Endothelial cell of umbilical vein (primary cell): ENCODE measurements around the gene MIGA1. TPM values are rescaled to one million over a fixed set of nuclear protein-coding genes. Genes with fewer than 3 reads are reported as not detected.

Source experiments
- BruUV-seq: library from RNA; stranded (reverse); fragments of 400-500 nt; replicated peaks from 2 replicates; lab custom pipeline; 2021; lab: Mats Ljungman, UMichigan
- CTCF ChIA-PET: fragments of 300-600, 350-600 bp; sonication (Branson Sonifier 250); formaldehyde crosslinking; loops from one replicate; lab custom pipeline; 2021; ENCODE audit warnings: antibody characterized with exemption, inconsistent platforms; lab: Charles Lee
- POLR2A ChIA-PET: fragments of 300-600, 350-600 bp; sonication (Branson Sonifier 250); formaldehyde crosslinking; loops from one replicate; lab custom pipeline; 2021; ENCODE audit warnings: antibody characterized with exemption, inconsistent platforms; lab: Charles Lee
- DNase-seq: peaks from one replicate; pipeline ENCODE4 v3.0.0-alpha.2; 2011; ENCODE audit warnings: low read depth, low spot score
- FAIRE-seq: peaks from 2 replicates; lab custom pipeline; 2011; peaks lifted over from hg19 to GRCh38; lab: Jason Lieb, UNC
- H2AFZ ChIP-seq: 2 replicates; pipeline ENCODE4 v1.6.0; 2012; ENCODE audit warnings: low read depth, low read length, control low read depth, inconsistent platforms
- H3K27ac ChIP-seq: 2 replicates; pipeline ENCODE4 v1.5.1; 2011; ENCODE audit warnings: low read depth, mild to moderate bottlenecking, control low read depth, low read length, moderate library complexity; ENCODE audit not compliant: insufficient read depth
- H3K27me3 ChIP-seq, 2 experiments: 2 replicates each; pipeline versions ENCODE4 v1.6.0 to v1.6.1; 2011; ENCODE audit warnings: low read length in 2 of 2, mixed read lengths in 1 of 2; ENCODE audit not compliant: control insufficient read depth in 2 of 2, insufficient read depth in 2 of 2
- H3K36me3 ChIP-seq, 2 experiments: 2 replicates in 1 of 2; 3 replicates in 1 of 2; pipeline ENCODE4 v1.5.1; 2011; ENCODE audit warnings: low read length in 2 of 2, mild to moderate bottlenecking in 1 of 2, moderate library complexity in 1 of 2; ENCODE audit not compliant: control insufficient read depth in 2 of 2, insufficient read depth in 2 of 2; ENCODE audit errors: extremely low read depth in 1 of 2
- H3K4me1 ChIP-seq: 3 replicates; pipeline ENCODE4 v1.5.1; 2011; ENCODE audit warnings: mild to moderate bottlenecking, low read length; ENCODE audit not compliant: control insufficient read depth, insufficient read depth; ENCODE audit errors: extremely low read depth
- H3K4me2 ChIP-seq: 2 replicates; pipeline ENCODE4 v1.6.1; 2011; ENCODE audit warnings: low read length, control low read depth, mixed read lengths; ENCODE audit not compliant: insufficient read depth
- H3K4me3 ChIP-seq, 3 experiments: fragments of 200-600 bp in 1 of 3; sonication (generic), shearing (Covaris generic) in 1 of 3; replicated peaks in 1 of 3; 2 replicates each; pipeline ENCODE4 v1.5.1; 2011 to 2016; ENCODE audit warnings: control low read depth in 3 of 3, low read length in 3 of 3, mild to moderate bottlenecking in 2 of 3, inconsistent platforms in 1 of 3, low read depth in 1 of 3, moderate library complexity in 1 of 3; ENCODE audit not compliant: insufficient read depth in 1 of 3
- H3K79me2 ChIP-seq: 2 replicates; pipeline ENCODE4 v1.6.0; 2012; ENCODE audit warnings: low read length, inconsistent platforms; ENCODE audit not compliant: control insufficient read depth, insufficient read depth
- H3K9ac ChIP-seq: replicated peaks from 2 replicates; pipeline ENCODE3; 2011; ENCODE audit warnings: low read length, control low read depth; ENCODE audit not compliant: insufficient read depth; ENCODE audit errors: extremely low read depth
- H3K9me1 ChIP-seq: replicated peaks from 3 replicates; pipeline ENCODE4 v1.6.0; 2011; ENCODE audit warnings: mild to moderate bottlenecking, low read length; ENCODE audit not compliant: control insufficient read depth, insufficient read depth; ENCODE audit errors: extremely low read depth
- H3K9me3 ChIP-seq: replicated peaks from 2 replicates; pipeline ENCODE4 v1.5.1; 2012; ENCODE audit warnings: low read length, inconsistent platforms; ENCODE audit not compliant: control insufficient read depth, insufficient read depth
- H4K20me1 ChIP-seq: replicated peaks from 2 replicates; pipeline ENCODE3; 2011; ENCODE audit warnings: mild to moderate bottlenecking, low read length; ENCODE audit not compliant: control insufficient read depth, insufficient read depth; ENCODE audit errors: extremely low read depth
- EZH2 ChIP-seq: IDR thresholded peaks from 2 replicates; pipeline ENCODE4 v1.6.1; 2012; ENCODE audit warnings: borderline replicate concordance, low read depth, mild to moderate bottlenecking, moderate library complexity, low read length, inconsistent platforms; ENCODE audit not compliant: severe bottlenecking
- FOS ChIP-seq: IDR thresholded peaks from 2 replicates; pipeline ENCODE4 v1.6.1; 2011; ENCODE audit warnings: mild to moderate bottlenecking, low read length, moderate library complexity, borderline replicate concordance; ENCODE audit not compliant: insufficient read depth
- GATA2 ChIP-seq: IDR thresholded peaks from 2 replicates; pipeline ENCODE4 v1.7.0; 2011; ENCODE audit warnings: low read depth, mild to moderate bottlenecking, moderate library complexity, mixed read lengths, low read length; ENCODE audit not compliant: insufficient read length, insufficient read depth
- JUN ChIP-seq: IDR thresholded peaks from 2 replicates; pipeline ENCODE4 v1.6.1; 2011; ENCODE audit warnings: borderline replicate concordance, low read depth; ENCODE audit not compliant: insufficient read length, insufficient read depth
- MYC ChIP-seq: IDR thresholded peaks from one replicate; pipeline ENCODE4 v1.6.1; 2011; ENCODE audit warnings: mild to moderate bottlenecking, low read depth, low read length
- POLR2A ChIP-seq: IDR thresholded peaks from 2 replicates; pipeline ENCODE4 v1.6.1; 2012; ENCODE audit warnings: low read depth, mild to moderate bottlenecking, control low read depth, low read length
- POLR2AphosphoS5 ChIP-seq: IDR thresholded peaks from 2 replicates; pipeline ENCODE4 v1.6.1; 2012; ENCODE audit warnings: low read depth, mild to moderate bottlenecking, control low read depth, low read length, moderate library complexity; ENCODE audit not compliant: insufficient read depth
- dilution Hi-C: fragments of 300-500 bp; cut with MboI; formaldehyde crosslinking; loops from one replicate; pipeline ENCODE4 v1.15.0; 2019; ENCODE audit warnings: low sequenced_read_pairs; ENCODE audit not compliant: extremely low pct_ligation_motif_present
- intact Hi-C: fragments of 100-400 bp; cut with micrococcal nuclease; formaldehyde crosslinking; loops from one replicate; pipeline ENCODE4 v1.10.0; 2022
- polyA plus RNA-seq, 4 experiments: library from polyadenylated mRNA; depleted of rRNA in 3 of 4; stranded (reverse) in 3 of 4; unstranded in 1 of 4; fragments of >200 nt; gene quantifications; 2 replicates each; pipeline versions ENCODE4 v1.2.1 to v1.2.3, GENCODE V29; 2011 to 2012; ENCODE audit warnings: missing spikeins in 1 of 4
- total RNA-seq: library from RNA; stranded (reverse); gene quantifications from 2 replicates; pipeline ENCODE4 v1.2.3, GENCODE V29; 2021
- TF ChIP-seq, protein P1 (sequence below), 2 donors: IDR thresholded peaks; 1 replicate in 1 of 2; 2 replicates in 1 of 2; pipeline ENCODE4 v1.5.1; 2011; ENCODE audit warnings: low read length in 2 of 2, mild to moderate bottlenecking in 2 of 2, moderate library complexity in 2 of 2, control low read depth in 1 of 2, inconsistent platforms in 1 of 2, low read depth in 1 of 2; ENCODE audit not compliant: insufficient read depth in 1 of 2; ENCODE audit errors: extremely low read depth in 1 of 2
- TF ChIP-seq, protein P2 (sequence below): IDR thresholded peaks from 2 replicates; pipeline ENCODE4 v1.6.1; 2011; ENCODE audit not compliant: insufficient read depth, insufficient read length

Gene MIGA1
- total and polyA plus RNA-seq, 2 donors (not counting 3 experiments of a cell fraction or from before 2014, with no cell fraction given): 2.8 to 14.6 TPM

DNA sequence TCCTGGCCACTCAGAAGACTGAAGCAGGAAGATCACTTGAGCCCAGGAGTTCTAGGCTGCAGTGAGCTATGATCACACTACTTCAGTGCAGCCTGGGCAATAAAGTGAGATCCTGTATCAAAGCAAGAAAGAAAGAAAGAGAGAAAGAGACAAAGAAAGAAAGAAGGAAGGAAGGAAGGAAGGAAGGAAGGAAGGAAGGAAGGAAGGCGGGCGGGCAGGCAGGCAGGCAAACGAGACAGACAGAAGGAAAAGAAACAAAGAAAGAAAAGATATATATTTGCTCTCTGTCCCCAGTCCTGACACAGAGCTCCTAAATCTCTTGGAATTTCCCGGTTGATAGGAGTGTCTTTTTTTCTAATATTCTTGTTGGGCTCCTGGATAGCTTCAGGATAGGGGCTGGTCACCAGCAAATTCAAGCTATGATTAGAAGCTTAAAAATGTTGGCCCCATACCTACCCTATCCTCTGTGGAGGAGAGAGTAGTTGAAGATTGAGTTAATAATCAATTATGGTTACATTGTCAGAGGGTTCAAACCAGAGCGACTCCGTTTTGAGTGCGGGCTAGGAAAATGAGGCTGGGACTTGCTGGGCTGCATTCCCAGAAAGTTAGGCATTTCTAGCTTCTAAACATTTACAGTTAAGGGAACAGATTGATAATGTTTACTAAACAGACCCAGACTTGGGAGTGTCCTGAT lies 3.3 kb upstream of the MIGA1 start:
- H2AFZ ChIP-seq: no peak overlapping the region
- H3K79me2 ChIP-seq: peaks cover 16% of the 10 kb centered on the region
- TF ChIP-seq FOS (no peak), MYC (no peak), JUN (no peak), EZH2 (no peak), POLR2AphosphoS5 (no peak), POLR2A (no peak), GATA2 (no peak)
- TF ChIP-seq, protein P1, sequence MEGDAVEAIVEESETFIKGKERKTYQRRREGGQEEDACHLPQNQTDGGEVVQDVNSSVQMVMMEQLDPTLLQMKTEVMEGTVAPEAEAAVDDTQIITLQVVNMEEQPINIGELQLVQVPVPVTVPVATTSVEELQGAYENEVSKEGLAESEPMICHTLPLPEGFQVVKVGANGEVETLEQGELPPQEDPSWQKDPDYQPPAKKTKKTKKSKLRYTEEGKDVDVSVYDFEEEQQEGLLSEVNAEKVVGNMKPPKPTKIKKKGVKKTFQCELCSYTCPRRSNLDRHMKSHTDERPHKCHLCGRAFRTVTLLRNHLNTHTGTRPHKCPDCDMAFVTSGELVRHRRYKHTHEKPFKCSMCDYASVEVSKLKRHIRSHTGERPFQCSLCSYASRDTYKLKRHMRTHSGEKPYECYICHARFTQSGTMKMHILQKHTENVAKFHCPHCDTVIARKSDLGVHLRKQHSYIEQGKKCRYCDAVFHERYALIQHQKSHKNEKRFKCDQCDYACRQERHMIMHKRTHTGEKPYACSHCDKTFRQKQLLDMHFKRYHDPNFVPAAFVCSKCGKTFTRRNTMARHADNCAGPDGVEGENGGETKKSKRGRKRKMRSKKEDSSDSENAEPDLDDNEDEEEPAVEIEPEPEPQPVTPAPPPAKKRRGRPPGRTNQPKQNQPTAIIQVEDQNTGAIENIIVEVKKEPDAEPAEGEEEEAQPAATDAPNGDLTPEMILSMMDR (IDR thresholded peaks at IDR 0.05; ENCODE audit: extremely low read depth in 1 of 2, insufficient read depth in 1 of 2, low read depth in 1 of 2, low read length in 2 of 2): no peak
- TF ChIP-seq, protein P2, sequence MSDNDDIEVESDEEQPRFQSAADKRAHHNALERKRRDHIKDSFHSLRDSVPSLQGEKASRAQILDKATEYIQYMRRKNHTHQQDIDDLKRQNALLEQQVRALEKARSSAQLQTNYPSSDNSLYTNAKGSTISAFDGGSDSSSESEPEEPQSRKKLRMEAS: no peak
- dilution Hi-C loops: no loop called here
- no peaks in the 10 kb centered on the region for H3K9me1 ChIP-seq
- H3K27ac ChIP-seq: no peak overlapping the region
- FAIRE-seq: no peak
- no peak overlapping the region for H3K9ac ChIP-seq
- intact Hi-C loops: no loop called here
- no peak for DNase-seq
- POLR2A ChIA-PET: no interaction called here
- H4K20me1 ChIP-seq: no peaks in the 10 kb centered on the region
- BruUV-seq: no TSS peak
- CTCF ChIA-PET: no interaction called here
- no peaks in the 10 kb centered on the region for H3K36me3 ChIP-seq
- no peaks in the 10 kb centered on the region for H3K27me3 ChIP-seq
- H3K9me3 ChIP-seq: no peaks in the 10 kb centered on the region
- H3K4me2 ChIP-seq: no peak overlapping the region
- H3K4me3 ChIP-seq: no peak overlapping the region
- peaks cover 10% of the 10 kb centered on the region for H3K4me1 ChIP-seq
